HCT116 (cell line): ENCODE data around the gene MACROH2A1. TPM values are rescaled to one million over a fixed set of nuclear protein-coding genes. Genes with fewer than 3 reads are reported as not detected.

Source experiments
- ATAC-seq: fragments of 200-7000 bp; cut with Tn5 transposase; 2 replicates; pipeline ENCODE4 v1.9.1; 2020; ENCODE audit warnings: mild to moderate bottlenecking, moderate library complexity
- BruUV-seq: library from RNA; stranded (reverse); fragments of 400-500 nt; replicated peaks from 2 replicates; lab custom pipeline; 2021; lab: Mats Ljungman, UMichigan
- CTCF ChIA-PET: fragments of 300-600 bp; sonication (Branson Sonifier 250); formaldehyde crosslinking; loops from one replicate; lab custom pipeline; 2021; ENCODE audit warnings: antibody characterized with exemption; lab: Charles Lee
- POLR2A ChIA-PET: fragments of 300-600, 350-600 bp; sonication (Branson Sonifier 250); formaldehyde crosslinking; loops from one replicate; lab custom pipeline; 2021; ENCODE audit warnings: antibody characterized with exemption; lab: Charles Lee
- RAD21 ChIA-PET, 2 experiments: fragments of 300-600 bp; sonication (Branson Sonifier 250); formaldehyde crosslinking; loops; one replicate each; lab custom pipeline; 2023; ENCODE audit warnings: low total read pairs in 2 of 2; ENCODE audit not compliant: uncharacterized antibody in 2 of 2, unreplicated experiment in 2 of 2, low non-redundant PET in 1 of 2; lab: Charles Lee
- DNase-seq: peaks from one replicate; pipeline ENCODE4 v3.0.0-alpha.2; 2010; ENCODE audit warnings: low read depth, low spot score
- H2AFZ ChIP-seq: fragments of 200-600 bp; shearing (Covaris generic), sonication (generic); 2 replicates; pipeline ENCODE4 v1.6.1; 2017; ENCODE audit warnings: low read depth, mixed run types, mixed read lengths, antibody characterized with exemption, low read length; ENCODE audit not compliant: poor library complexity, severe bottlenecking
- H3K27ac ChIP-seq: 2 replicates; pipeline ENCODE4 v1.5.1; 2012; ENCODE audit warnings: low read depth, low read length
- H3K27me3 ChIP-seq: fragments of 200-600 bp; sonication (generic); 2 replicates; pipeline ENCODE4 v1.6.1; 2016; ENCODE audit warnings: mixed run types, low read length, mixed read lengths; ENCODE audit not compliant: insufficient read depth
- H3K36me3 ChIP-seq, 2 experiments: fragments of 200-500 bp in 1 of 2; fragments of 200-600 bp in 1 of 2; sonication (Bioruptor generic) in 1 of 2; sonication (generic) in 1 of 2; 2 replicates each; pipeline versions ENCODE4 v1.5.1 to v1.6.1; 2014 to 2016; ENCODE audit warnings: low read length in 2 of 2, inconsistent platforms in 1 of 2, mixed read lengths in 1 of 2, mixed run types in 1 of 2; ENCODE audit not compliant: insufficient read depth in 2 of 2, control insufficient read depth in 1 of 2
- H3K4me1 ChIP-seq, 2 experiments: fragments of 200-600 bp in 1 of 2; sonication (generic) in 1 of 2; 2 replicates each; pipeline versions ENCODE4 v1.5.1 to v1.6.1; 2012 to 2017; ENCODE audit warnings: low read length in 2 of 2, inconsistent platforms in 1 of 2, mild to moderate bottlenecking in 1 of 2, mixed read lengths in 1 of 2, mixed run types in 1 of 2, moderate library complexity in 1 of 2; ENCODE audit not compliant: insufficient read depth in 2 of 2, control insufficient read depth in 1 of 2
- H3K4me2 ChIP-seq: fragments of 200-600 bp; sonication (generic); 2 replicates; pipeline ENCODE4 v1.6.1; 2017; ENCODE audit warnings: mixed run types, low read length, mixed read lengths
- H3K4me3 ChIP-seq, 2 experiments: fragments of 200-600 bp in 1 of 2; sonication (generic) in 1 of 2; replicated peaks in 1 of 2; 2 replicates each; pipeline ENCODE4 v1.5.1; 2011 to 2016; ENCODE audit warnings: low read length in 2 of 2, control low read depth in 1 of 2, low read depth in 1 of 2, mild to moderate bottlenecking in 1 of 2, mixed read lengths in 1 of 2, mixed run types in 1 of 2
- H3K79me2 ChIP-seq: fragments of 200-600 bp; sonication (generic); 2 replicates; pipeline ENCODE4 v1.6.1; 2017; ENCODE audit warnings: mild to moderate bottlenecking, mixed run types, low read length, moderate library complexity, mixed read lengths; ENCODE audit not compliant: insufficient read depth
- H3K9ac ChIP-seq: fragments of 200-600 bp; sonication (generic); 2 replicates; pipeline ENCODE4 v1.6.1; 2016; ENCODE audit warnings: low read length, mixed read lengths
- H3K9me2 ChIP-seq: fragments of 200-600 bp; sonication (generic), shearing (Covaris generic); 2 replicates; pipeline ENCODE4 v1.6.1; 2017; ENCODE audit warnings: mixed run types, mild to moderate bottlenecking, moderate library complexity; ENCODE audit not compliant: insufficient read depth
- H3K9me3 ChIP-seq, 2 experiments: fragments of 200-500 bp in 1 of 2; fragments of 200-600 bp in 1 of 2; sonication (Bioruptor generic) in 1 of 2; sonication (generic) in 1 of 2; 2 replicates each; pipeline ENCODE4 v1.6.1; 2014 to 2017; ENCODE audit warnings: low read length in 2 of 2, mixed read lengths in 2 of 2, inconsistent platforms in 1 of 2, low read depth in 1 of 2, mild to moderate bottlenecking in 1 of 2, mixed run types in 1 of 2, moderate library complexity in 1 of 2; ENCODE audit not compliant: control insufficient read depth in 1 of 2, insufficient read depth in 1 of 2
- H4K20me1 ChIP-seq: fragments of 200-600 bp; sonication (generic), shearing (Covaris generic); 2 replicates; pipeline ENCODE4 v1.6.1; 2017; ENCODE audit warnings: mixed run types, mild to moderate bottlenecking, moderate library complexity; ENCODE audit not compliant: insufficient read depth
- CBX3 ChIP-seq: IDR thresholded peaks from 2 replicates; pipeline ENCODE4 v1.6.1; 2012; ENCODE audit warnings: low read depth
- EZH2phosphoT487 ChIP-seq: fragments of 200-600 bp; IDR thresholded peaks from 2 replicates; pipeline ENCODE4 v1.6.1; 2018; ENCODE audit warnings: antibody characterized with exemption, borderline replicate concordance
- MAX ChIP-seq: IDR thresholded peaks from 2 replicates; pipeline ENCODE4 v1.6.1; 2012
- SP1 ChIP-seq: IDR thresholded peaks from 2 replicates; pipeline ENCODE4 v1.6.1; 2012; ENCODE audit warnings: low read depth
- SRF ChIP-seq: IDR thresholded peaks from 2 replicates; pipeline ENCODE4 v1.6.1; 2012; ENCODE audit warnings: low read depth
- YY1 ChIP-seq: IDR thresholded peaks from 2 replicates; pipeline ENCODE4 v1.6.1; 2011; ENCODE audit warnings: low read length, low read depth, moderate library complexity, mild to moderate bottlenecking; ENCODE audit not compliant: insufficient replicate concordance; ENCODE audit errors: extremely low read depth
- ZBTB33 ChIP-seq: IDR thresholded peaks from 2 replicates; pipeline ENCODE4 v1.6.1; 2011; ENCODE audit warnings: mild to moderate bottlenecking, low read length, moderate library complexity; ENCODE audit not compliant: insufficient replicate concordance; ENCODE audit errors: extremely low read depth
- ZFX ChIP-seq: fragments of 450-650 bp; IDR thresholded peaks from 2 replicates; pipeline ENCODE4 v1.6.1; 2017
- intact Hi-C: fragments of 100-400 bp; cut with micrococcal nuclease; formaldehyde crosslinking; loops from 2 replicates; pipeline ENCODE4 v1.10.0; 2022
- total RNA-seq: library from RNA; stranded (reverse); gene quantifications from one replicate; pipeline ENCODE4 v1.2.1, GENCODE V29; 2021; ENCODE audit not compliant: unreplicated experiment

MACROH2A1 gene
- total RNA-seq, 1 experiment from 2014 or later: 218 TPM

- DNase-seq (peak; percentile 62), ATAC-seq (peak; percentile 66)
- peak overlapping the region; percentile 42 for H3K27ac ChIP-seq
- H3K9ac ChIP-seq: peak overlapping the region; percentile 31
- peak overlapping the region; percentile 57 for H3K4me2 ChIP-seq
- intact Hi-C loops: no loop called here
- H3K4me3 ChIP-seq: peak overlapping the region in 1 of 2 experiments; percentile 14; a peak in 1 of 4 replicates
- no peaks in the 10 kb centered on the region for H3K9me2 ChIP-seq
- BruUV-seq: no TSS peak
- H3K27me3 ChIP-seq: no peaks in the 10 kb centered on the region
- no peak for TF ChIP-seq CBX3
- no peak for TF ChIP-seq SP1
- 0 out of 2 replicates have a peak, but pooled peaks have one; percentile 21 for TF ChIP-seq ZFX
- TF ChIP-seq YY1: peak; percentile 35
- peaks cover 3% of the 10 kb centered on the region; the same call in 1 of the 2 replicates for H4K20me1 ChIP-seq
- no peaks in the 10 kb centered on the region for H3K9me3 ChIP-seq
- H3K4me1 ChIP-seq: peaks cover 18 to 32% of the 10 kb centered on the region in 2 experiments
- H3K79me2 ChIP-seq: peaks cover 100% of the 10 kb centered on the region
- ChIA-PET RAD21 (no interaction called here), POLR2A (no interaction called here), CTCF (interaction anchor here (1.2 kb wide), 1 partner anchor 70 kb away, joined by 3 read pairs; no protein-coding TSS in a partner anchor)
- H2AFZ ChIP-seq: no peak overlapping the region
- H3K36me3 ChIP-seq: peaks cover 16 to 53% of the 10 kb centered on the region in 2 experiments; a peak in 3 of 4 replicates
These were observed 12.0 kb downstream of the MACROH2A1 start for GRCh38 chr5:135386886-135387628.

- Histone ChIP-seq H3K4me2 (no peak overlapping the region), H3K36me3 (peaks cover 18 to 56% of the 10 kb centered on the region in 2 experiments; a peak in 3 of 4 replicates)
- intact Hi-C loops: no loop called here
- TF ChIP-seq YY1: no peak
- no peak for TF ChIP-seq SRF
- TF ChIP-seq EZH2phosphoT487: no peak
- TF ChIP-seq SP1: no peak
- no peak for TF ChIP-seq MAX
- no peak for TF ChIP-seq ZBTB33
- TF ChIP-seq, all 23 proteins: peak for 0
- Histone ChIP-seq H3K27me3 (no peaks in the 10 kb centered on the region), H3K4me3 (no peak overlapping the region), H4K20me1 (peaks cover 1% of the 10 kb centered on the region; the same call in 1 of the 2 replicates), H3K9me2 (no peaks in the 10 kb centered on the region), H2AFZ (no peak overlapping the region), H3K4me1 (peaks cover 18 to 28% of the 10 kb centered on the region in 2 experiments), H3K27ac (no peak overlapping the region), H3K79me2 (peaks cover 100% of the 10 kb centered on the region), H3K9ac (no peak overlapping the region), H3K9me3 (no peaks in the 10 kb centered on the region)
- ChIA-PET RAD21 (no interaction called here), CTCF (interaction anchor here (1.2 kb wide), 1 partner anchor 71 kb away, joined by 3 read pairs; no protein-coding TSS in a partner anchor), POLR2A (no interaction called here)
- no TSS peak for BruUV-seq
- ATAC-seq (no peak), DNase-seq (no peak)
These were observed 12.9 kb downstream of the MACROH2A1 start for GRCh38 chr5:135386096-135386495.
